Endothelial cell of hepatic sinusoid (primary cell): ENCODE data around the gene OSBPL1A.

Source experiments
- in situ Hi-C: cut with HindIII; loops from 2 replicates; pipeline ENCODE4 v1.10.0; 2017; ENCODE audit warnings: low sequenced_read_pairs

OSBPL1A gene

DNA sequence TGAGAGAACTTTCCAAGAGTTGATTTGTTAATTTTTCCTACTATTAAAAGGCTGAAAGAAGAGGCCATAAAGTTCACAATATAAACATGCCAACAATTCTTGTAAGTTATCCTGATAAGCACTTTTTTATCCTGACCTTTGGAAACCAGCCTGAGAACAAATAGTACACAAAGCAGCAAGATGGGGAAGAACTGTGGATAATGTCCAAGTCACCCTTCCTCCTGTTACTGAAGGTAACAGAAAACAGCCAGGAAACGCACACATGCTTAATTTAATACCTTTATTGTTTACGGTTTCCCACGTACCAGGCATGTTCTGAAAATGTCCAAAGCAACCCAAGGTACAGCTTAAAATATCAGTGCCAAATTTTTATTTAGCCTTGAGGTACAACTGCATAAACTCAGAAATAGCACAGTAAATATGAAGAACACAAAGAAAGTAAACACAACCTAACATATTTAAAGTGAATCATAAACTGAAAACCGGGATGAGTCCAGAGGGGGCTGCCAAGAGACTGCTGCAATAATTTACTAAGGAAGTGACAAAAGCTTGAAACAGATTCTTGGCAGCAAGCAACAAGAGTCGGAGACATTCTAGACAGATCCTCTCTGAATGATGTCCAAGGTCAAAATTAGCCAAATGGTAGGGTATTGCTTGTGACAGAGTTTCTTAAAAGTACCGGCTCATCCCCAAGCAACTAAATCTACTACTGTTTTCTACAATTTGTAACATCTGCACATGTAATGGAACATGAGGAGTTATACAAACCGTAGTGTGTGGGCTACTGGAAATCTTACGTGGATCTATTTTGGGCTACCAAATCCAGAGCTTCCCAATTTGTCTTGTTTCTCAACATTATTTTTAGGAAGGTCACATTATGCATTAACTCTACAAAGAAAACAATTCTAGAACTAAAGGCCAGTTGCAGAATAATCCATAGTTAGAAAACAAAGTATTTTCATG lies 165.6 kb downstream of the OSBPL1A start:
- in situ Hi-C loops: loop anchor here (5.0 kb wide), 1 partner anchor 55 kb away; no protein-coding TSS in a partner anchor

GRCh38 chr18:24230766-24231165 lies 166.9 kb downstream of the OSBPL1A start:
- in situ Hi-C loops: loop anchor here (5.0 kb wide), 1 partner anchor 57 kb away; no protein-coding TSS in a partner anchor

- in situ Hi-C loops: loop anchor here (5.0 kb wide), 1 partner anchor 36 kb away; no protein-coding TSS in a partner anchor
Measured at GRCh38 chr18:24228667-24229041, 169.0 kb downstream of the OSBPL1A start.

GRCh38 chr18:24227977-24228666 lies 169.5 kb downstream of the OSBPL1A start:
- in situ Hi-C loops: loop anchor here (5.0 kb wide), 1 partner anchor 36 kb away; no protein-coding TSS in a partner anchor

DNA sequence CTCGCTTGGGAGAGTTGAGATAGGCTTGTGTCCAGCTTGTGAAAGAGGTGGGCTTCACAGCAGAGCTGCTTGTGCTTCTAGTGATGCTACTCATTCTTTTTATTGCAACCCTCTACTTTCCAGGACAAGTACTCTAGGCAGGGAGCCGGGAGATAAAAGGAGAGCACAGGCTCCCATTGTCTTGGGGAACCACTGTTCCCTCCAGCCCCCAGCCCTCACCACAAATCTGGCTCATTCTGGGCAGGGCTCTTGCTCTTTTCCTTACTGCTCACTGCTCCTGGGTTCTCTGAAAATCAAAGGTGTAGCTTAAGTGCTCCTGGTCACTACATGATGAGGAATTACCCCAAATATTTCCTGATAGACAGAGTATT lies 177.3 kb downstream of the OSBPL1A start:
- in situ Hi-C loops: no loop called here

GRCh38 chr18:24219561-24220317 lies 177.9 kb downstream of the OSBPL1A start:
- in situ Hi-C loops: no loop called here

DNA sequence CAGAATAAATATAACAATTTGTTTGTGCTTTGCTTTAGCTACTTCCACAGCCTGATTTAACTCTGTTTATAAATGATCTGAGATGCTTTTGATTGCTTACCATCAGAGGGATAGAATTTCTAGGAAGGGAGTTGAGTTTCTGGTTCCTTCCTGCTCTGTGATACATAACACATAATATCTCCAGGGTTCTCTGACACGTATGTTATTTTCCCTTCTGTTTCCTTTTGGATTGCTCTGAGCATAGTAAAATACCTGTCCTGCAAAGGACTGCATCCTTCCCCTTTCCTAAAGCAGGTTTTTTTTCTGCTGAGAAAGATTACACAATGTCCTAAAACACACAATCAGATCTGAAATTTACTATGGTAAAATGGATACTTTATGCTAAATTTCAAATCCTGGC lies 182.7 kb downstream of the OSBPL1A start:
- in situ Hi-C loops: no loop called here

GRCh38 chr18:24214144-24214543 lies 183.5 kb downstream of the OSBPL1A start:
- in situ Hi-C loops: no loop called here

- in situ Hi-C loops: no loop called here
Measured at GRCh38 chr18:24212939-24213338, 184.7 kb downstream of the OSBPL1A start.

DNA sequence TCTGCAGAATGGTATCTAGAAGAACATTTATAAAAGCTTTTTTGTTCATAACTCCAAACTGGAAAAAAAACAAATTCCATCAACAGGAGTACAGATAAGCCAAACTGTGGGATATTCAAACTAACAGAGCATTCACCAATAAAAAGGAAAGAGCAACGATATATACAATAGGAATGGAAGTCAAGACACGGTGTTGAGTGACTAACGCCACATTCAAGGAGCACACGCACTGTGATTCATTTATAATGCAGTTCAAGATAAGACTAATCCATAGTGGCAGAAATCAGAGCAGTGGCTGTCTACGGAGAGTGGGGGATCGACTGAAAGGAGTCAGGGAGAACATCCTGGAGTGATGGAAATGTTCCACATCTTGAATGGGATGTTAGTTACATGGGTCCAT lies 188.1 kb downstream of the OSBPL1A start:
- in situ Hi-C loops: no loop called here

DNA sequence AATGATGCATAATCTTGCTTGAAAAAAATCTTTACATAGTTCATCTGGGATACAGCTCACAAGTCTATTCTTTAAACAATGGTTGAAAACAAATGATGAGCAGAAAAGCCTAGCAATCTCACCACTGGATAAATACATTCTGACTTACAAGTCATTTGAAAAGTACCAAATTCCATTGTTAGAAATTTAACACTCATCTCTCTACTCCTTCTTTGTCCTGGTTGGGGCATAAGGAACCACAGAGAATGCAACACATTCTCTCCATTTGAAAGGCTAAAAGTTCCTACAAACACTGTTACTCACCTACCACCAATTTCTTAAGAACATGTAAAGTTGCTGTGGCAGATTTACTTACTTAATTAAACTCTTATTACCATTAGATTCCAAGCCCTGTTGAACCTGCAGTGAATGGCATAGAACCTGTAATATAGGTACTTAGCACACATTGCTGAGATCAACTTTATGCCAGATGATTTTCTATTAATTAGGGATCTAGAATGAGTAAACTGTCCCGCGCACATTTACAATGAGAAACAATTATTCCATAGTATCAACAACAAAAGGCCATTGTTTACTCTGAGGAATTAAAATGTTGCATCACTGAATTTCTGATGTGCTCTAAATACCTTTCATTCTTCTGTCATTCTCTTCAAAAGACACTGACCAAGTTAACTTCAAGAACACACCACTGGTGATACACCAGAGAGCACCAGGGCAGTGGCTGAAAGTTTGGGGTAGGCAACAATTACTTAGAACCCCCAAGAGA lies 189.2 kb downstream of the OSBPL1A start:
- in situ Hi-C loops: no loop called here

- in situ Hi-C loops: no loop called here
Measured at GRCh38 chr18:24204904-24205303, 192.7 kb downstream of the OSBPL1A start.

DNA sequence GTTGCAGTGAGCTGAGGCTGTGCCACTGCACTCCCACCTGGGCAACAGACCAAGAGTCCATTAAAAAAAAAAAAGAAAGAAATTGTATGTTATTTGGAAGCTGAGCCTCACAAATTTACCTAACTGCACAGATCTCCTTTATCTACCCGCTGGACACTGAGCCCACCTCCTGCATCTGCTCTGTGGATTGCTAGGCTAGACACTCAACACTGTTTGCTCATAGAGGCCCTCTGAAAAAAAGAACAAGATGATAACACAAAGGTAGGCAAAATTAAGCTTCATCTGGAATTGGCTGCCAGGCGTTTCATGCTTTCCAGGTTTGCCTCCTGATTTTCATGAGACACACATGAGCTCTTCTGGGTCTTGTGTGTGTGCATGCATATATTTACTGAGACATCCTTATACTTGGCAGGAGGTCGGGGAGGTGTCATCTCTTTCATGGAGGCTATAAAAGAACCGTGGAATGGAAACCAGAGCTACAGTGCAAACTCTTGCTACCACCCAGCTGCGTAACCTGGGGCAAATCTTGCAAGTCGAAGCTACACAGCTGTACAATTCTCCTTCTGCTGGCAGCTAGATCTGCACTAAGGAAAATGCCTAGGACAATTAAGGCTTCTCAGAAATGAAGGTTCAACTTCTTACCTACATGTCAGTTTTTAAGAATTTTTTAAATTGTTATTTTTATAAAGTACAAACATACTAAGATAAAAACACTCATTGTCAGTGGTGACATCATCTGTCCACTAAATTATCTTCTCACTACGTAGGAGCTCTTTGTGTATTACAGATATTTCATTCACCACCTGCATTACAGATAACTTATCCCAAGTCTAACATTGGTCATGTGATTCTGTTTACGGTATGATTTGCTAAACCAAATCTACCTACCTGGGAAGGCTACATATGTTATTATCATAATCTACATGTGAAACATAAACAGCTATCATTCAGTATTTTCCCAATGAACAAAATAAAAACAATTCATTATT lies 195.6 kb downstream of the OSBPL1A start:
- in situ Hi-C loops: no loop called here

DNA sequence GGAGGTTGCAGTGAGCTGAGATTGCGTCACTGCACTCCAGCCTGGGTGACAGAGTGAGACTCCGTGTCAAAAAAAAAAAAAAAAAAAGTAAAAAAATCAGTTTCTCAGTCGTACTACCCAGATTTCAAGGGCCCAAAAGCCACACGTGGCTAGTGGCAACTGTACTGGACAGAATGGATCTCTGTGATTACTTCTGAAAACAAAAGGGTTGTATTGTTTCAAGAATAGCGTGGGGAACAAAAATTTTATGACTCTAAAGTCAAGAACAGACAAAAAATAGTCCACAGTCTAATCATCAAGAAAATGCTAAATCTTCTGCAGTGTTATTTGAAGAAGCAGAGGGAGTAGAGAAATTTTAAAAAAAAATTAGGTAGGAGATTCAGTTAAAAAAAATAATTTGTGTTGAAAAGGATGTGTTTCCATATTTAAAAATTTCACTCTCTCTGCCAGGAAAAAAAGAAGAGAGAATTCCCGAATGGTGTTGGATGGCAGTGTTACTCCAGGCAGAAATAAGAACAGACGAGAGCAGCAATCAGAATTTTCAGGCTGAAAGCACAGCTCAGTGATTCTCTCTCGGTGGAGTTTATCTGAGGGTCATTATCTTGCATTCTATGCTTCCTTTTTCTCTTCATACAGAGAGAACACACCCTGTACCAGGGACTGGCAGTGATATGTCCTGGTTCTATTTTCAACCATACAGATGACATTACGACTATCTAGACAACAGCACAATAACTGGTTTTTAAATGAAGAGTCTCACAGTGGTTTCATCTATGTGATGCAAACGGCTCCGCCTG lies 196.9 kb downstream of the OSBPL1A start:
- in situ Hi-C loops: no loop called here

DNA sequence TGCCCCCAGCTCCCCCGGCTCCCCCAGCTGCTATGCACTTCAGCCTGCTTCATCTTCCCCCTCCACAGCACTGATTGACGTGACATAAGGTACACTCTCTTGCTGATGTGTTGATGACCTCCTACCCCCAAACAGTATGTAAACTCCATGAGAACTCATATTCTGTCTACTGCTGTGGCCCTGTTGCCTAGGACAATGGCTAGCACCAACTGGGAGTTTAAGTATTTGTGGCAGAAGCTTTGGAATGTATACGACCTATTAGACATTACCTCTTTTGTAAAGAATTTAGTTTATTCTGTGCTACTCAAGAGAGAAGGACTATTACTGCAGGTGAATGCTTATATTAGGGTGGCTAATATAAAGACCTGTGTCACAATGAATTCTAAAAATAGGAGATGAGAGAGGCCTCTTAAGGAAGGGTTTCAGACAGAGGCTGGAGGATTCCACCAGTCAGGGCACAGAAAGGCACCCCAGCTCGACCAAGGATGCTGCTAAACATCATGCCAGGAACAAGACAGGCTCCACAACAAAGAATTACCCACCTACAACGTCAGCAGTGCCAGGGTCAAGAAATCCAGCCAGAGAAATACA lies 198.2 kb downstream of the OSBPL1A start:
- in situ Hi-C loops: loop anchor here (10.0 kb wide), 1 partner anchor 65 kb away; no protein-coding TSS in a partner anchor

GRCh38 chr18:24198461-24198860 lies 199.2 kb downstream of the OSBPL1A start:
- in situ Hi-C loops: loop anchor here (10.0 kb wide), 1 partner anchor 66 kb away; no protein-coding TSS in a partner anchor

GRCh38 chr18:24197412-24197811 lies 200.2 kb downstream of the OSBPL1A start:
- in situ Hi-C loops: loop anchor here (10.0 kb wide), 1 partner anchor 67 kb away; no protein-coding TSS in a partner anchor

GRCh38 chr18:24196764-24197163 lies 200.9 kb downstream of the OSBPL1A start:
- in situ Hi-C loops: loop anchor here (10.0 kb wide), 1 partner anchor 68 kb away; no protein-coding TSS in a partner anchor
